HFF-Myc (cell line): ENCODE measurements around the gene USP40.

Experiments used
- DNase-seq: peaks from one replicate; pipeline ENCODE4 v3.0.0-alpha.2; 2011; ENCODE audit warnings: low read depth; ENCODE audit errors: extremely low read depth
- H3K4me3 ChIP-seq: replicated peaks from 2 replicates; pipeline ENCODE4 v1.5.1; 2011; ENCODE audit warnings: low read depth, mild to moderate bottlenecking, control low read depth, low read length
- TF ChIP-seq, protein P1 (sequence below): IDR thresholded peaks from 2 replicates; pipeline ENCODE4 v1.5.1; 2012; ENCODE audit warnings: mild to moderate bottlenecking, low read depth, low read length, control low read depth; ENCODE audit errors: missing control alignments

The USP40 gene

DNA sequence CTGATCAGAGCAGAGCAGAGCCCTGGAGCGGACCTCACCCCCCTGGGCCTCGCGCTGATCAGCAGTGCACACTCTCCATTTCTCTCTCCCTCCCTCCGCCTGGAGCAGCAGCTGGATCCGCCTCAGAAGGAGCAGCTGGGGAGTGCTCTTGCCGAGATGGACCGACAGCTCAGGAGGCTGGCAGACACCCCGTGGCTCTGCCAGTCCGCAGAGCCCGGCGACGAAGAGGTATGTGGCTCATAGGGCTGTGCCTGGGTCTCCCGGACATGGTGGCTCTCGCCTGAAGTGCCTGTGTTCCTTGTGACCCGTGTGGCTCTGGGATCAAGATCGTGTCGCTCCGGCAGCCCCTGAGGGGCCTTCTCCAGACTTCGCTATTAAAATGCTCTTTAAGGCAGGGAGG, 102.5 kb downstream of the USP40 start:
- TF ChIP-seq, protein P1, sequence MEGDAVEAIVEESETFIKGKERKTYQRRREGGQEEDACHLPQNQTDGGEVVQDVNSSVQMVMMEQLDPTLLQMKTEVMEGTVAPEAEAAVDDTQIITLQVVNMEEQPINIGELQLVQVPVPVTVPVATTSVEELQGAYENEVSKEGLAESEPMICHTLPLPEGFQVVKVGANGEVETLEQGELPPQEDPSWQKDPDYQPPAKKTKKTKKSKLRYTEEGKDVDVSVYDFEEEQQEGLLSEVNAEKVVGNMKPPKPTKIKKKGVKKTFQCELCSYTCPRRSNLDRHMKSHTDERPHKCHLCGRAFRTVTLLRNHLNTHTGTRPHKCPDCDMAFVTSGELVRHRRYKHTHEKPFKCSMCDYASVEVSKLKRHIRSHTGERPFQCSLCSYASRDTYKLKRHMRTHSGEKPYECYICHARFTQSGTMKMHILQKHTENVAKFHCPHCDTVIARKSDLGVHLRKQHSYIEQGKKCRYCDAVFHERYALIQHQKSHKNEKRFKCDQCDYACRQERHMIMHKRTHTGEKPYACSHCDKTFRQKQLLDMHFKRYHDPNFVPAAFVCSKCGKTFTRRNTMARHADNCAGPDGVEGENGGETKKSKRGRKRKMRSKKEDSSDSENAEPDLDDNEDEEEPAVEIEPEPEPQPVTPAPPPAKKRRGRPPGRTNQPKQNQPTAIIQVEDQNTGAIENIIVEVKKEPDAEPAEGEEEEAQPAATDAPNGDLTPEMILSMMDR = no peak
- no peak overlapping the region for H3K4me3 ChIP-seq
- no peak for DNase-seq

GRCh38 chr2:233463586-233463985, 103.0 kb downstream of the USP40 start:
- DNase-seq = no peak
- TF ChIP-seq, protein P1 = no peak
- no peak overlapping the region for H3K4me3 ChIP-seq

GRCh38 chr2:233462826-233463470, 103.6 kb downstream of the USP40 start:
- no peak for DNase-seq
- TF ChIP-seq, protein P1 = no peak
- H3K4me3 ChIP-seq = no peak overlapping the region

DNA sequence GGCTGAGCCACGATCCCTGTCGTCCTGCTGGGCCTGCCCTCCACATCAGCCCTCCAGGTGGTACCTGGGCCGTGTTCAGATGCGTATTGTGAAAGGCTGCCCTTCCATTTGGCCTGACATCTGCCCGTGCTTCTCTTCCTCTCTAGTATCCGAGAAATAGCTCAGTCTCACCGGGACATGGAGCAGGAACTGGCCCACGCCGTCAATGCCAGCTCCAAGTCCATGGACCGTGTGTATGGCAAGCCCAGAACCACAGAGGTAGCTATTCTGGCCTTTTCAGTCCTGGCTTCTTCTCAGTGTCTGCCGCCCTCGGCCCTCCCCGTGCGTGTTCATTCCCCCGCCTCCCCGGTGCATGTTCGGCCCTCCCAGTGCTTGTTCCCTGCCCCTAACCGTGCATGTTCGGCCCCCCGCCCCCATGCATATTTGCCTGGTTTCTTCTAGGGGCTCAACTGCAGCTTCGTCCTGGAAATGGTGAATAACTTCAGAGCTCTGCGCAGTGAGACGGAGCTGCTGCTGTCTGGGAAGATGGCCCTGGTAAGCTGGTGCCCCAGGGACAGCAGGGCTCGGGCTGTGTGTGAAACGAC, 104.3 kb downstream of the USP40 start:
- TF ChIP-seq, protein P1 = no peak
- no peak for DNase-seq

DNA sequence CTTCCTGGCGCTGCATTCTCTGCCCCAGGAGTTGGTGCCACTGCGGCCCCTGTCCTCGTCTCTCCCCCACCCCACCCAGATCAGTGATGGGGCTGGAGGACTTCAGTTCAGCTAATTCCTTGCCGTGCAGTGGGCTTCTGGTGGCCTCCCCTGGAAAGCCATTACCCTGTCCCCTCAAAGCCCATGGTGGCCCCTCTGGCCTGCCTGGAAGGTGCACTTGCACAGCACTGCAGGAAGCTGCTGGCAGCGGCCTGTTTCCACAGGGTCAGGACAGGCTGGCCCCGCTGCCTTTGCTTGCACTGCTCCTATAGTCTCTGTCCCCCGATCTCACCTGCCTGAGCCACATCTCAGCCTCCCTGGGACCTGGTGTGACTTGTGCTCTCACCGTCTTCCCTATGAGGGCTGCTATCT, 105.1 kb downstream of the USP40 start:
- no peak overlapping the region for H3K4me3 ChIP-seq
- TF ChIP-seq, protein P1 = no peak
- no peak for DNase-seq

More for the DNA sequence above, 104.3 kb downstream of the USP40 start:
- no peak overlapping the region for H3K4me3 ChIP-seq

- no peak overlapping the region for H3K4me3 ChIP-seq
- TF ChIP-seq, protein P1 = no peak
- DNase-seq = no peak
These were observed 105.7 kb downstream of the USP40 start for GRCh38 chr2:233460726-233461441.
